Stimulated activated CD4-positive, alpha-beta T cell treated with anti-CD3 and anti-CD28 coated beads, Interleukin-2, amount 100 ng/mL, for 4 hours (primary cell): Measurements from ENCODE around the gene RECK.
"Not testable (repeated sequence)": the region's sequence is repeated elsewhere in the genome, so short reads cannot be mapped to it uniquely, and the experiment has no call there.

Source experiments
- DNase-seq: peaks from one replicate; pipeline ENCODE4 v3.0.0-alpha.2; 2020; ENCODE audit warnings: low read depth

Gene RECK

DNA sequence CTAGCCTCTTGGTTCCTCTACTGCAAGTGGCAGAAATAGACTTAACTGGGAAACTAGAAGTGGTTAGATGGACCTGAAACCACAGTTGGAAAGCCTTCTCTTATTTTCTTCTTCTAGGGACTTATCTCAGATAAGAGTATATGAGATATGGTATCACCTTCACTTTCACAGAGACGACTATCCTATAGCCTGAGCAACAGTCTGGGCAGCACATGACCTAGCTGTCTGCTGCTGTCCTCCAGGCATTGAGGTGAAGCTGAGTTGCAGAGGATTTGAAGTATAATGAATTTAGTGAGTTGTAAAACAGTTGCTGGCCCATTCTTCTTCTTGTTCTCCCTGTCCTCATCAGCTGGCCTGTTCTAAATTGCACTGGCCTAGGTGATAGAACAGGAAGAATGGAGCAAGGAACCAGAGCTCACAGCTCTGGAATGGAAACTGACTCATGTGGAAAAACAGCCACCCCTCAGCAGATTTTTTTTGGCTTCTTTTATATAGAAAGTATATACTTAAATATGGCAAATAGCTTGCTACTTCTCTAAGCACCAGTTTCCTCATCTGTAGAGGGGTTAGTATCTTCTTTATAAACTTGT, 27.8 kb downstream of the RECK start:
- no peak for DNase-seq

GRCh38 chr9:36074055-36074454, 37.3 kb downstream of the RECK start:
- DNase-seq: no peak

DNA sequence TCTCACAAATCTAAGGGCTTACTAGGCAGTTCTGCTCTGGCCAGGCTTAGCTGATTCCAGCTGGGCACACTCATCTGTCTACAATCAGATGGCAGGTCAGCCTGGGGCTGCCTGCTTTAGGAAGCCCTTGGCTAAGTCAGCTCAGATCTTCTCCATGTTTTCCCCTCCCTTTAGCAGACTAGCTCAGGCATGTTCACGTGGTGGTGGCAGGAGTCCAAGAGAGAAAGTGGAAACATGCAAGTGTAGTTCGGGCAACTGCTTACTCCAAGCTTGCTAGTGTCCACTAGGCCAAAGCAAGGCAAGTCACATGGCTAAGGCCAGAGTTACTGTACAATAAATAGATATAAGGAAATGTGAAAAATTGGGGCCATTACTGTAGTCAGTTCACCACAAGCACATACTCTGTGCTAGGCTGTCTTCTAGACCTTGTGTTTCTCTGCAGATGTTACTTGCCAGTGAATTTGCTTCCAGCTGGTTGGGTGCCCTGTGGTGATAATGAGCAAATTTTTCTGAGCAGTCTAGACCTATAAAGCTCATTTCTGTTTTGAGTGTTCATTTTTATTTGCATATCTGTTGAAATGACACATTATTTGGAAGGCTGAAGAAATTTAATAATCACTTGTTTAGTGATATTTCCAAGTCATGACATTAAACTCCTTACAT, 38.3 kb downstream of the RECK start:
- DNase-seq: no peak

DNA sequence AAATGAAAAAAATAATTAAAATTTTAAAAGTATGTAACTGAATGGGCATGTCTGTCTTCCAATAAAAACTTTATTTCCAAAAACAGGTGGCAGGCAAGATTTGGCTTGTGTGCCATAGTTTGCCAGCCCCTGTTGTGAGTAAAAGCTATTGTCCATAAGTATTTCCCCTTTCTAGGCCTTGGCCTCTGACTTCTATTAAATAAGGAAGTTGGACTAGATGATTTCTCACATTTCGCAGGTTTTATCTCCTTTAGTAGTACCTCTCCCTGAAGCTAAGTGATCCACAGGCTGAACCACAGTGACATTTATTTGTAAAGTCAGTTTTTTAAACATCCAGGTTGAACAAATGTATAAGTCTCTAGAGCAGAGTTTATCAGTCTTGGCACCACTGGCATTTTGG, 41.3 kb downstream of the RECK start:
- no peak for DNase-seq

DNA sequence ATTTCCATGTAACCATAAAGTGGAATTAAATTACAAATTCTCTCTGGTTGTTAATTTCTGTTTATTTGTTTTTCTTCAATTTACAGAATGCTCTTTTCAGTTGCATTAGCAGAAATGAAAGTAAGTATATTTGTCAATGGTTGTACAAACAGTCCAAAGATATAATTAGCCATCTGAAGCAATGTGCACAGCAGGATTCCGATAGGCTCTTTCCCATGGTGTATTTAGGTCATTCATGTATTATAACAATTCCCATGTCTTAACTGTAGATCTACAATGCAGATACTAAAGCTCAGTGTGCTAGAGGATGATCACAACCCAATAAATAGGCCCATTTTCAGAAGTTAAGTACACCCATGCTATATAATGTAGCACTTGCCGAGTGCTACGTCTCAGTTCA, 43.8 kb downstream of the RECK start:
- no peak for DNase-seq

DNA sequence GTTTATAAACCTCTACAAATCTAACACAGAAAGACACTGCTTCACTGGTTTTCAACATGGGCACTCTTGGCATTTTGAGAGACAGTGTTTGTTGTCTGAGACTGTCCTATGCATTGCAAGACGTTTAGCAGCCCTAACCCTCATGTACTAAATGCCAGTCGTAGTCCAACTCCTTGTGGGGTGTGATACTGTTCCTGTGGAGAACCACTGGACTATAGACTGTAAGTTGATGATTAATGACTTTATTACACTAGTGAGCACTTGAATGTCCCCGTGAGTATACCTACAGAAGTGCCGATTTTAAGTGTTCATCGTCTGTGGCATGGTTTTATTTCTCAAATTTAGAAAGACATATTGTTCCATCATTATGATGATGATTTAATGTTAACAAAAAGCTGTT, 46.2 kb downstream of the RECK start:
- DNase-seq: no peak

DNA sequence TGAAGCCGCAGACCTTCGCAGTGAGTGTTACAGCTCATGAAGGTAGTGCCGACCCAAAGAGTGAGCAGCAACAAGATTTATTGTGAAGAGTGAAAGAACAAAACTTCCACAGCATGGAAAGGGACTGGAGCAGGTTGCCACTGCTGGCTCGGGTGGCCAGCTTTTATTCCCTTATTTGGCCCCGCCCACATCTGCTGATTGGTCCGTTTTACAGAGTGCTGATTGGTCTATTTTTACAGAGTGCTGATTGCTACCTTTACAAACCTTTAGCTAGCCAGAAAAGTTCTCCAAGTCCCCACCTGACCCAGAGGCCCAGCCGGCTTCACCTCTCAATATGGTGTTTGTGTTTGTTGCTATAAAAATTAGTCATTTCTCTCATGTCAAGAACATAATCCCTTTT, 49.7 kb downstream of the RECK start:
- no peak for DNase-seq

DNA sequence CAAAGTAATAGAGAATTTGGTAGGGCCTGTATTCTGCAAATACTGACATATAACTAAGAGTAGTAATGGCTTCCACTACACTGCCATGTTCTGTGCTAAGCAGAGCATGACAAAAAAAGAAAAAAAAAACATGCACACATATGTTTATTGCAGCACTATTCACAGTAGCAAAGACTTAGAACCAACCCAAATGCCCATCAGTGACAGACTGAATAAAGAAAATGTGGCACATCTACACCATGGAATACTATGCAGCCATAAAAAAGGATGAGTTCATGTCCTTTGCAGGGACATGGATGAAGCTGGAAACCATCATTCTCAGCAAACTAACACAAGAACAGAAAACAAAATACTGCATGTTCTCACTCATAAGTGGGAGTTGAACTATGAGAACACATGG, 50.3 kb downstream of the RECK start:
- not testable (repeated sequence) for DNase-seq

DNA sequence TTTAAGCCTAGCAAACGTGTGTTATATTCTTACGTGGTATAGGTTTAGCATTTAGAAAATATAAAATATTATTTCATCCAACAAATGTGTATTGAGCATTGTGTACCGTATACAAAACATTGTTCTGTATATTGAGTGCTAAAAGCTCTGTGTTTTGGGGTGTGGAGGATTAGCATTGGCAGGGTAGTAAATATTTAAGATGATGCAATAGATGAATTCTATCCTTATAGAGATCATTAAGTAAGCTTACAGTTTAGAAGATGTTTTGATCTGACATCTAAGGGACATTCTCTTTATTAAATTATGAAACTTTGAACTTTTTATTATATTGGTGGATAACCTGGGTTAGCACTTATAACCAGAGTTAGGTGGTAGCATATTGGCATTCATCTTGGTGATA, 51.3 kb downstream of the RECK start:
- no peak for DNase-seq

GRCh38 chr9:36091026-36091953, 54.6 kb downstream of the RECK start:
- no peak for DNase-seq

- no peak for DNase-seq
These were observed 55.3 kb downstream of the RECK start for GRCh38 chr9:36092014-36092413.

DNA sequence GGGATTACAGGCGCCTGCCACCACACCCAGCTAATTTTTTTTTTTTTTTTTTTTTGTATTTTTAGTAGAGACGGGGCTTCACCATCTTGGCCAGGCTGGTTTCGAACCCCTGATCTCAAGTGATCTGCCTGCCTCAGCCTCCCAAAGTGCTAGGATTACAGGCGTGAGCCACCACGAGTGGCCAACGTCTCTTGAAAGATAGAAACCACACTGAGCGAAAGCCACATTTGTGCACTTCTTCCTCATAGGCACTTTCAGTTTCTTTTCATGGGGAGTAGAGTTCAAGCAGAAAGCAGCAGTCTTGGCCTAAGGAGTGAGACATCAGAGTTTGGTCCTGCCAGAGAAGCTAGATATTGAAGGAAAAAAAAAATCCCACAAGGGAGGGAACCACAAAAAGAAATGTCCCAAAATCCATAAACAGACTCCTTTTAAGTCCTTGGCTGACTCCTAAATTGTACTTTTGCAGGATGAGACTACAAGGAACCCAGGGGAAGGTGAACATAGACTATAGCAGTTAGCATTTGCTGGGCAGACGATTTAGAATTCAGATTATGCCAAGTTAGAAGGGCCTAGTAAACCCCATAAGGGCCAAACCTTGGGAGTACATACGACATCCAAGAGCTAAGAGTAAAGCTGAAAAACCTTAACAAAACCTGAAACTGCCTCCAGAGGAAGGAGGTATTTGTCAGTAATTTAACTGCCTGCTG, 55.9 kb downstream of the RECK start:
- DNase-seq: peak; percentile 37

DNA sequence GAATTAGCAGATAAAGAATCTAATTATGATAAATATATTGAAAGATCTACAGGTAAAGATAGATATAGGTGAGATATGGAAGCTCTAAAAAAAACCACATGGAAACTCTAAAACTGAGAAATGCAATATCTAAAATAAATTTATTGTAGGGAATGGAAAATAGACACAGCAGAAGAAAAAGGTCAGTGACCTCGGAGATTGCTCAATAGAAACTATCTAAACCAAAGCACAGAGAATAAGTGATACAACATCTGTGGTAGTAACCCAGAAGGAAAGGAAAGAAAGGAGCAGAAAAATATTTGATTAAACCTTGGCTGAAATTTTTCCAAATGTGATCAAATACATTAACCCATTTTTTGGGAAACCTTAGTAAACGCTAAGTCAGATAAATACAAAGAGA, 56.7 kb downstream of the RECK start:
- no peak for DNase-seq

DNA sequence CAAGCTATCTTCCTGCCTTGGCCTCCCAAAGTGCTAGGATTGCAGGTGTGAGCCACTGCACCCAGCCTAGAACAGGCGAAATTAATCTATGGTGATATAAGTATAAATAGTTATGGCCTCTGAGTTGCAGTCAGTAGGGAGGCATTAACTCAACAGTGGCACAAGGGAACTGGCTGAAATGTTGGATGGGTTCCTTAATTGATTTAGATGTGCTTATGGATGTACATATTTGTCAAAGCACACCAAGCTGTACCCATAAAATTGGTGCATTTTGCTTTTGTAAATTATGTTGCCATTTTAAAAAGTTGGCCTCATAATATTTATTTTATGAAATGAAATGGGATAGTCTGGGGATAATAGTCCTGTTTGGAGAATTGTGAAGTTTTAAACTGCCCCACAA, 63.0 kb downstream of the RECK start:
- no peak for DNase-seq

- DNase-seq: no peak
These were observed 63.8 kb downstream of the RECK start for GRCh38 chr9:36100532-36100931.

DNA sequence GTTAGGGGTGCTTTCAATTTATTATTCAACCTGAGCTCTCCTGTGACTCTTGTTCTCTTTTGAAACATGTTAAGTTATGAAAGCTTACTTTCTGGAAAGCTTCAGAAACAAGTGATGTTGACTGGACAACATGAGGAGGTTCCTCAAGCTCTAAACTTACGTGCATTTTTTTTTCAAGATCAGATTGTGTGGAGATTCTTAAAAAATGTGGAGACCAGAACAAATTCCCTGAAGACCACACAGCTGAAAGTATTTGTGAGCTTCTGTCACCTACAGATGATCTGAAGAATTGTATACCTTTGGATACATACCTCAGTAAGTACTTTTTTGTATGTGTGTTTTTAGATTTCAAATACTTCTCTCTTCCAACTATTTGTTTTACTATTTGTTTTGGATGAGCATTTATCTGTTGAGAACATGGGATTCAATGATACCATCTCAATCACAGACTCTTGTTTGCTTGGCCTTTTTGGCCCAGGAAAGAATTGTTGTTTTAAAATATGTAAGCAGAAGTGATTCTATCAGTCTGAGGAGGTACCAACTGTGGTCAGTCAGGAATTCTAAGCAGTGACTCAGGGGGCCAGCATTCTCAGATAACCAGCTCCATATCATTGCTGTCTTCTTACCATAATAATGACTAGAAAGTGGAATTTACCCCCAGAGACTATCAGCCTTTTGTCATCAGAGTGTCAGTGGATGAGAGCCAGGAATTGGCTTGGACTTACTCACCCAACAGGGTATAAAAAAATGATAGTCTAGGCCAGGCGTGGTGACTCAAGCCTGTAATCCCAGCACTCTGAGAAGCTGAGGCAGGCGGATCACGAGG, 65.4 kb downstream of the RECK start:
- DNase-seq: no peak

DNA sequence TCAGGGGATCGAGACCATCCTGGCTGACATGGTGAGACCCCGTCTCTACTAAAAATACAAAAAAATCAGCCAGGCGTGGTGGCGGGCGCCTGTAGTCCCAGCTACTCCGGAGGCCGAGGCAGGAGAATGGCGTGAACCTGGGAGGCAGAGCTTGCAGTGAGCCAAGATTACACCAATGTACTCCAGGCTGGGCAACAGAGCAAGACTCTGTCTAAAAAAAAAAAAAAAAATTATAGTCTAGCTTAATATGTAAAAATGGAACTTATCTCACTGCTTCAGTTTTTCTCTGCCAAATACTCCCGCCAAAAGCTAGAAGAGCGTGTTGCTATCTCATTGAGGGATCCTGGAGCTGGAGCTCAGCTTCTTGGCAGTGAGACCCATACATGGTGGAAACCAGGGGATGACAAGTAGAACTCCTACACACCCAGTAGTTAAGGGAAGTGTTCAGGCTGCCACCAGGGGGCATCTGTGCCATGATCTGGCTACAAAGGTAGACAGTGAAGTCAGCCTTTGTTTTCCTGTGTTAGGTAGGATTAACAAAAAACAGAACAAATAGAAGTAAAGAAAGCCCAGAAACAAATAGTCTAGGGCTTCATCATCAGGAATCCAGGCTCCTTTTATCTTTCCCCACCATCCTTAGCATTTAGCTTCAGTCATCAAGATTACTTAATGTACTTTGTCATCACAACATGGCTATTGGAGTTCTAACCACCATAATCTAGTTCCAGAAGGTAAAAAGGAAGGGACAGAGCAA, 66.2 kb downstream of the RECK start:
- DNase-seq: peak; percentile 87

GRCh38 chr9:36109071-36109470, 72.4 kb downstream of the RECK start:
- no peak for DNase-seq

DNA sequence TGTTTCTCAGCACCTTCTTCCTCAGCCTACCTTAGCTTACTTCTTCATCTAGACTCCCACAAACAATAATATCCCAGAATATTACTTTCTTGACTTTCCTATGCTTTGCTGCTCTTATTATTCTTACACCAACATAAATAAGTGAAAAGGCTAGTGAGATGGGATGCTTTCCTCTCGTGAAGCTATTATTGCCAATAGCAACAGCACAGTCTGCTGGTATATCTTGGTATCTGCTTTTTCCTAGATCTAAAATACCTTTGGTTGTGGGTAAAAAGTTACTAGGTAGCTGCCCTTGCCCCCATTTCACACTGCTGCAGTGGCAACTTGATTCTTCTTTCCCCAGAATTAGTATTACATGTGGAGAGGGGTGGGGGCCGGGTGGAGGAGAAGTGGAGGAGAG, 73.7 kb downstream of the RECK start:
- no peak for DNase-seq

DNA sequence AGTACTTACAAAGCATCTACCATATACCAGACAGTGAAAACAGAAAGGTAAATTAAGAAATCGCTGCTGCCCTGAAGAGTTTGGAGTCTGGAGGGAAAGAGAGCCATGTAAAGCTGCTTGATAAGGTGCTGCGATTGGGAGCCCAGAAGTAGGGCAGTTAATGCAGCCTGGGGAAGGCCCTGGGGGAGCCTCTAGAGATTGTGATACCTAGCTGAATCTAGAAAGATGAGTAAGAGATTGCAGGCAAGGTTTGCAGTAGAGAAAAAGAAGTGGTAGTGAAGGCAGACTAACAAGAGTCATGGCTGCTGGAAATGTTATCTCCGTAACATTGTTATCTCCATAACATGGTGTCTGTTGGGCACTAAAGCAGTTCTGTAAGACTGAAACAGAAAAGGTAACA, 75.8 kb downstream of the RECK start:
- no peak for DNase-seq

GRCh38 chr9:36113999-36114398, 77.3 kb downstream of the RECK start:
- DNase-seq: no peak
